GM19463 (cell line): ENCODE data around the gene KRT32.

Experiments
- ATAC-seq: cut with Tn5 transposase; IDR thresholded peaks from one replicate; pipeline ENCODE4 v1.9.1; 2021; ENCODE audit warnings: mild to moderate bottlenecking, moderate library complexity; ENCODE audit not compliant: unreplicated experiment

Gene KRT32

DNA sequence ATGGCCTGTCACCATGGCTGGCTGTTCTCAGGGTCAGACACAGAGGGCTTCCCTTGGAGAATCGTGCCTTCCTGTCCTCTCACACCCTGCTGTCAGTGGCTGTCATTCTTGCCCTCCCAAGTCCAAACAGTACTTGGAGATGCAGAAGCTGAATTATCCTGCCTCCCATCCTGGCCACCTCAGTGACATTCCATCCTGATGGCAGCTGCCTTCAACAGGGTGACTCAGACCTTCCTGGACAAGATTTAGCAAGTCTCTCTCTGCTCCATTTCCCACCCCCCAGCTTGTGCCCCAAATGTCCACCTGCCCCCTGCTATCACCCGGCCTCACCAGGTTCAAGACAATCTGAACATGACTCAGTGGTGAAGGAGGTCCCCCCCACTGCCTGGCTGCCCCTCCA is 27.3 kb upstream of the KRT32 start:
- no peak for ATAC-seq

DNA sequence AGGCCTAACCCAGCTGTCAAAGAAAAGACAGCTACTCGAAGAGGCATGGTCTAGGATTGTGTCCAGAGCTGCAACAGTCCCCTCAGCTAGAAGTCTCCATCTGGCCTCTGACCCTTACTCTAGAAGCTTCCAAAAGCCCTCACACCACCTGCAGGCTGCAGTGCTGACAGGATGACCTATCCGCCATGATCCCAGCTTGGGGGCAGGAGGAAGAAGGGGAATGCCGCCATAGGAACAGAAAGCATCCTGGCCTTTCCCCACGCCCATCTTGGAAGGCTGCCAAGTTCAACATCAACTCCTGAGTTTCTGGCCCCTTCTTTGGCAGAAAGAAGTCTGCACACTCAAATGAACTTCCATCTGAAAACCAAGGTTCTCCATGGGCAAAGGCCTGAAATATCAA is 25.6 kb upstream of the KRT32 start:
- no peak for ATAC-seq

DNA sequence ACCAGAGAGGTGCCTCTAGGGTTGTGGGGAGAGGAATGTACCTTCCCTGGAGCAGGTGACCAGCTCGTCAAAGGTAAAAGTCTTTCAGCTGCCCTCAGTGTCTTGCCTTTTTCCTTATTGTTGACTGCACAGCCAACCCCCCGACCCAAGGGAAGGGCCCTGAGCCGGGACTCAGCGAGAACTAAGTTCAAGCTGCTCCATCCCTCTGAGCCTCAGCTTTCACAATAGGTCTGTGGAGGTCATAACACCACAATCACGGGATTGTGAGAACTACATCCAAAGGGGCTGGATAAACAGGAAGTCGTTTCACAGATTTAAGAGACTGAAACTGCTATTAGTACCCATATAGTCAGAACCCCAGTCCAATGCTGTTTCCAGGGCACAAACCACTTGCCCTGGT is 25.2 kb upstream of the KRT32 start:
- no peak for ATAC-seq

DNA sequence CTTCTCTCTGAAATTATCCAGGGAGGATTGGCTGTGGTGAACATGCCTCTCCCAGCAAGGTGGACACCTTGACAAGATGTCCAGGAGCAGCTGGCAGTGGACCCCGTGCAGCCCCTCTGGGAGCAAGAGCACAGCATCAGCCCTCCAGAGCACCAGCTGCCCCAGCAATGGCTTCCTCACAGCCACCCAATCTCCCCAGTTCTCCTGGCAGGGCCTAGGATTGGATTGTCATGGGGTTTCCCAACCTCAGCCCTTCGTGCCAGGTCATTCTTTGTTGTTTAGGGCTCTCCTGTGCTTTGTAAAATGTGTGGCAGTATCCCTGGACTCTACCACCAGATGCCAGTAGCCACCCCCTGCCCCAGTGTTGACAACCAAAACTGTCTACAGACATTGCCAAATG is 24.3 kb upstream of the KRT32 start:
- no peak for ATAC-seq

DNA sequence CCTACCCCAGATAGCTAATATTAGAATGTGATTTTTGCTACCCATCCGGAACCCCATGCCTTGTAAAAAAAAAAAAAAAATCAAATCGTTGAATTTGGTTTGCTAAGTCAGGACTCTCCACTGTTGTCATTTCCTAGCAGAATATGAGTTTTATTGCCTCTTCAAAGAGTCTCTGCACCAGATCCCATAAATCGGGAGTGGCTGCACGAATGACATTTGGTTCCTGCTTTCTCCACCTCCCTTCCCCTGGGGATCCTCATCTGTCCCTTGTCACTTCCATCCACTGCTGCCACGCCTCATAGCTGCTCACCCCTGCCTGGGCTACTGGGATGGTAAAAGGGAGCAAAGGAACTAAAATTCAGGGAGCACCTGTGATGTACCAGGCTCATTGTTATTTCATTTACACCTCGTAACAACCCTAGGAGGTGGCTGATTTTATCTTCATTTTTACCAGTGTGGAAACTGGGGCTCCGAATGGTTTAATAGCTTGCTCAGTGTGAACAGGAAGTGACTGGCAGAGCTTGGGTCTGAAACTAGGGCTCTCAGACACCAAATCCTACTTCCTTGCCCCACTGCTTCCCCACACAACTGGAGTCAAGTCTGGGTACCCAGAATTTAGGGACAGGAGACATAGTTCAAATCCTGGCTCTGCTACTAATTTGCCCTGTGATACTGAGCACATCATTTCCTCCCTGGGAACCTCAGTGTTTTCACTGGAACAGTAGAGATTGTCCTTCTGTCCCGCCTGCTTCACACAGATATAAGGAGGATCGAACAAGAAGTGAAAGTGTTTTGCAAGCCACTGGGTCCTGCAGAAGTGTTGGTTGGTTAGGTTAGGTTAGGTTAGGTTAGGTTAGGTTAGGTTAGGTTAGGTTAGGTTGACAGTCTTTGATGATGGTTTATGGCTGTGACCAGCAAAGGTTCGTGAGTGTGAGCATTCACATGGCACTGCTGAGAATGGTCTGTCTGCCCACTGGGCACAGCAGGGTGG is 23.1 kb upstream of the KRT32 start:
- ATAC-seq = no peak

DNA sequence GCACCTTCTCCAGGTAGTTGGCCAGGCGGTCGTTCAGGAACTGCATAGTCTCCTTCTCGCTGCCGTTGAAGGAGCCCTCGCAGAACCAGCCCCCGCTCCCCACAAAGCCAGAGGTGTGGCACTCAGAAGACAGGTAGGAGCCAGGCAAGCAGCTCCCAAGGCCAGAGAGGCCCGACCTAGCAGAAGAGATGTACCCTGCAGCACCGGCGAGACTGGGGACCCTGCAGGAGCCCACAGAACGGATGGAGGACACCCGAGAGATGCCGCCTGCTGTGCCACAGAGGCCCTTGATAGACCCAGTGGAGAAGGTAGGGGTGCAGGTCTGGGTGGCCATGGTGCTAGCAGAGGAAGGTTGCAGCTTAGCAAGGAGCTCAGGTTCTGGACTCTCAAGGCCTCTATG is 22.3 kb upstream of the KRT32 start, which contains the start of gene KRT36:
Gene KRT36, minus strand, starts transcription at position 380 of the 400 bp plus-strand sequence. Its CDS starts 46 bp downstream, at position 334.
- no peak for ATAC-seq

DNA sequence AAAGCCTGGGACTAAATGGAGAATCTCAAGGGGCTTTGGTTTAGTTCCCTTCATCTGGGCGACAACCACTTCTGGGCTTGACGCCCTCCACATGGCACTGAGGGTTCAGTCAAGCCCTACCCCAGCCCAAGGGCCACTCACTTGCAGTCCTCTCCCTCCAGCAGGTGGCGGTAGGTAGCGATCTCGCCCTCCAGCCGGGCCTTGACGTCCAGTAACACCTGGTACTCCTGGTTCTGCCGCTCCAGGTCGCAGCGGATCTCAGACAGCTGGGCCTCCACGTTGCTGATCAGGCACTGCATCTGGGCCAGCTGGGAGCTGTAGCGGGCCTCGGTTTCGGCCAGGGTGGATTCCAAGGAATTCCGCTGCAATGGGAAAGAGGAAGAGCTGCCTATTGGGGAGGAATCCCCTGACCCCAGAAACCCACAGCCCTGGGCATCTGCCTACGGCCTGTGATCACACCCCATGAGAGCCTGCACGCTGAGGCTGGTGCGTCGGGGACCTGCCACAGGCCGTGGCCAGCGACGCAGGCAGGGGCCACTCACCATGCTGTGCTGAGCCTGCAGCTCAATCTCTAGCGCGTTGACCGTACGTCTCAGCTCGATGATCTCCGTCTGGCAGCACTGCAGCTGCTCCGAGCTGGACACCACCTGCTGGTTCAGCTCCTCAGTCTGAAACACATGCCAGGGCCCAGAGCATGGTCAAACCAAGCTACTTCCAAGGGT is 19.8 kb upstream of the KRT32 start:
- no peak for ATAC-seq

DNA sequence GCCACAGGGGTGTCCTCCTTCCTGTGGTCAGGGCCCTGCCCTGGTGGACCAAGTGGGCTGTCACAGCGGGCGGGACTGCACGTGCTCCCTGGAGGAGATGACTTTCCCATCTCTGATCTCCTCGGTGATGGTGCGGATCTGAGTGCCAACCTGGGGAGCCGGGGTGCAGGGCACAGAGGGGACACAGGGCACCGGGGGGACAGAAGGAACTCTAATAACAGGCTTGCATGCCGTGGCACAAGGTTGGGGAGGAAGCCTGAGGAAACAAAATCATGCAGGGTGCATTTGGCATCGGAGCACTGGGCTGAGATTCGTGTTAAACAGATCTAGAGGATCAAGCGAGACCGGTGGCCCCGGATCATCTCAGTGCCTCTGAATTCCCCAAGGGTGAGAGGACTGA is 19.1 kb upstream of the KRT32 start:
- ATAC-seq = no peak

DNA sequence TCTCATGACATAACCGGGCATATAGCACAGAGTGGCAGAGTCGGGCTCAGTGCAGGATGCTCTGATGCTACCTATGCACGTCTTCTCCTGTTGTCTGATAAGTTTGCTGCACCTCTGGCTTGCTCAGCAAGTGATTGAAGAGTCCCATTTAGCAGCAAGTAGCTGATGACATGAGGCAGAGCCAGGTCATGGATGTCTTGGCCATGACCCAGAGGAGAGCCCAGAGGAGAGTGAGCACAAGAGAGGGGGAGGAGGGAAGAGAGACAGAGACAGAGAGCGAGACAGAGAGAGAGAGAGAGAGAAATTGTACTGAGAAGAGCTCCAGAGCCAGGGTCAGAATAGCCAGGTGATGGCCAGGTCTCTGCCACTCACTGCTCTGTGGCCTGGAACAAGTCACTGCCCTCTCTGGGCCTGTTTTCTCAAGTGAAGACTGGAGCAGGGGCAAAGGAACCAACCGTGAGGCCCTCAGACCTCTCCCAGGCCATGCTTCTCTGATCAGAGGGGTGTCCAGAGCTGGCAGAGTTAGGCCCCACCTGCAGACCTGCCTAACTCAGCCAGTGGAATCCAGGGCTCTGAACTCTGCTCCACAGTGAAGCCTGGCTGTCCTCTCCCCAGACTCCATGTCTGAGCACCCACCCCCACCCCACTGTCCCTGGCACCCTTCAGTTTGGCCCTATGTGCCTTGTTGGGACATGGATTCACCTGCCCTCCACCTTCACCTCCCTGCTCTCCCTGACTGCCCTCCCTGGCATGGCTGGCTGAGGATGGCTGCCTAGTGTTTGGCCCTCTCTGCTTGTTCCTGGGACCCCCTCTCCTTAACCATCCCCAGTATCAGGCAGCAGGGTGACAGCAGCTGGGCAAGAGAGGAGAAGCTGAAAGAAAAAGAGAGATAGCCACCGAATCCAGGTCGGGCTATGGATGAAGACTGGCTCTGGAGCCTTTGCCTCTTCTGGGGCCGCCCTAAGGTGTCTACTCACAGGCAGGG is 18.0 kb upstream of the KRT32 start:
- no peak for ATAC-seq

DNA sequence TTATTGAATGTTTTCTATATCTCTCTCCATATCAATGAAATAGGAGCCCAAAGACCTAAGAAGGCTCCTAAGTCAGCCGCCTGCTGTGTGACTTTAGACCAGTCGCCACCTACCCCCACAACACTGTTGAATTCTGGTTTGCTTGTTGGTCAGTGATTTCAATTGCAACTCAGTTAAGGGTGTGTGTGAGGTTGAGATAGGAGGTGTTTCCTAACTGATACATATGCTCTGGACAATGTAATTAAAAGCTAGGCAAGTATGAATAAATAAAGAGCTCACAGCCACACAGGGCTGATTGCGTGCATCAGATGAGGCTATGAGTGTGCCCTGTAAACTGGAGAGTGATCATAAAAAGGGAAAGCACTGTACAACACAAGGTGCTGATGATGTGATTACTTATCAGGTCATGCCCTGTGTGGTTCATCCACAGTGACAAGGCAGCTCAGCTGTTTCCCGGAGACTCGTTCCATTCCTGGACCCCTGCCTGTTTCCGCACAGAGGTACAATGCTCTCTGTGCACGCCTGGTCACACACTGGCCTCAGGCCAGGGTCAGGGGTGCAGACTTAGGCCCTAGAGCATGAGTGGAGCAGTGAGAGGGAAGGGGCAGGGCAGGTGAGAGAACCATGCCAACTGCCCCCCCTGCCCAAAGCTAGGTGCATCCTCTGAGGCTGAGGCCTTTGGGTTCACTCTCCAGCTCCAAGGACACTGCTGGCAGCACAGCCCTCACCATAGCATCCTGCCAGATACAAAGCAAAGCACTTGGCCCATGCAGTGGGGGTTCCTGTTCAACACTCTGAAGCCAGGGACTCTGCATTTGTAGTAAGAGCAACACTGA is 17.0 kb upstream of the KRT32 start:
- no peak for ATAC-seq

DNA sequence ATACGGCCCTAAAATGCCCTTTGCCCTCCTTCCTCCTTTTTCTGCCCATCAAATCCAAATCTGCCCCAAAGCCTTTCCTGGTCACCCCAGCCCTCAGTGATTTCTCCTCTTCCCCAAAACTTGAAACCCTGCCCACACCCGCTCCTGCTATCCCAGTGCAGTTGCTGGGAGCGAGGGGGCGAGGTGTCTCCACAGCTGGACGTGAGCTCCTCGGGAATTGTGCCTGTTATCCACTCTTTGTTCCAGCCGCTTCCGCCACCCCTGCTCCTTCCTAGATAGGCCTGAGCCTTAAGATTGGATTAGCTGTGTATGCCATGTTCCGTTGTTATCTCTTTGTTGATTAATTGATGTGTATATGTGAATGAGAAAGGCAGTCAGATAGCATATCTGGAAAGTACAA is 16.3 kb upstream of the KRT32 start:
- no peak for ATAC-seq

DNA sequence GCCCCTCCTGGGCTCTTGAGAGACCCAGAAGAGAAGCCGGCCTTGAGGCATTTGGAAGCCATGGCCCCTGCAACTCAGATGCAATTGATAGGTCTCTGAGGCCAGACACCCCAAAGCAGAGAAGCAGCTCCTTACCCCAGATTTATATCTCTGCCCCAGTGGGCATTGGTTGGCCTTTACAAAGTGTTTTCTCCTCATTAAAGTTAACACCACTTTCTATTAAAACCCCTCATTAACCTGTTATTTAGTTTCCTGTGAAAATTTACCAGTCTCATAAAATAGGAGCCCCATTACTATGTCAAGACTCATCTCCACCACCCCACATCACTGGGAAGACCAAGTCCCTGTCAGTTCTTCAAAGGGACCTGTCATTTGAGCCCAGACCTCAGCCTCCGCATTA is 13.8 kb upstream of the KRT32 start, which contains the start of gene KRT35:
Gene KRT35, minus strand, starts transcription at position 116 of the 400 bp plus-strand sequence. Its CDS starts 54 bp downstream, at position 62.
- no peak for ATAC-seq

DNA sequence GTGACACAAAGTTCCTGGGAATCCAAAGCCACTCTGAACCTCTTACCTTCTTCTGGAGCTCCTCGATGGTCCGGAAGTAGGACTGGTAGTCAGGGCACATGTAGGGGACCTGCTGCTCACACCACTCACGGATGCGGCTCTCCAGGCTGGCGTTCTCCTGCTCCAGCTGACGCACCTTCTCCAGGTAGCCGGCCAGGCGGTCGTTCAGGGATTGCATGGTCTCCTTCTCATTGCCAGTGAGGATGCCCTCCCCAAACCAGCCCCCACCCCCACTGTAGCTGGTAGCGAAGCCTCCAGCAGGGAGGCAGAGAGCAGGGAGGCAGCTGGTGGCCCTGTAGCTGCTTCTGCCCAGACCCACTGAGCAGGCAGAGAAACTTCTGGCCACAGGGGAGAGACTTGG is 13.4 kb upstream of the KRT32 start:
- no peak for ATAC-seq

DNA sequence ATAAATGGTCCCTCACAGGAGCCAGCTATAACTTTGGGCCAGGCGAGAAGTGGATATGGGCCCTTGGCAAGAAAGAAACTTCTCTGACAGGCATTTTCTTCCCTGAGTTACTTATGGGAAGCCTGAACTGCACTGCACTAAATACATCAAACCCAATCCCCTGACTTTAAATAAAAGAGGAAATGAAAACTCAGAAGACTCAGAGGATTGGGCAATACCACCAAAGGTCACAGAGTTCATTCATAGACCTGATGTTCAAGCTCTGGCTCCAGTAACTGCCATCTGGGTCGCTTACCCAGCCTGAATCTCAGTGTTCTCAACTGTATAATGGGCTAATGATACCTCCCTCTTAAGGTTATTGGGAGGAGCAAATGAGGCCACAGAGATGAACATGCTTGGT is 12.9 kb upstream of the KRT32 start:
- ATAC-seq = no peak

DNA sequence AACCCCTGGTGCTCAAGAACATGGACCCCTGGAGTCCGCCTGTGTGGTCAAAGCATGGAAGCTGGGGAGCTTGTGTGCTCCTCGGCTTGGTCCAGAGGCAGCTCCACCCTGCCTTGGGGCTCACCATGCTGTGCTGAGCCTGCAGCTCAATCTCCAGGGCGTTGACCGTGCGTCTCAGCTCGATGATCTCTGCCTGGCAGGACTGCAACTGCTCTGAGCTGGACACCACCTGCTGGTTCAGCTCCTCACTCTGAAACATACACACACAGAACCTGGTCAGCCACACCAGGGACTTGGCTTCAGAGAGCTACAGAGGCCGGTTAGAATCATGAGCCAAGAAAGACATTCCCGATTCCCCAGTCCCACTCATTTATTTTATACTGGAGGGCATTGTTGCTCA is 11.1 kb upstream of the KRT32 start:
- no peak for ATAC-seq

DNA sequence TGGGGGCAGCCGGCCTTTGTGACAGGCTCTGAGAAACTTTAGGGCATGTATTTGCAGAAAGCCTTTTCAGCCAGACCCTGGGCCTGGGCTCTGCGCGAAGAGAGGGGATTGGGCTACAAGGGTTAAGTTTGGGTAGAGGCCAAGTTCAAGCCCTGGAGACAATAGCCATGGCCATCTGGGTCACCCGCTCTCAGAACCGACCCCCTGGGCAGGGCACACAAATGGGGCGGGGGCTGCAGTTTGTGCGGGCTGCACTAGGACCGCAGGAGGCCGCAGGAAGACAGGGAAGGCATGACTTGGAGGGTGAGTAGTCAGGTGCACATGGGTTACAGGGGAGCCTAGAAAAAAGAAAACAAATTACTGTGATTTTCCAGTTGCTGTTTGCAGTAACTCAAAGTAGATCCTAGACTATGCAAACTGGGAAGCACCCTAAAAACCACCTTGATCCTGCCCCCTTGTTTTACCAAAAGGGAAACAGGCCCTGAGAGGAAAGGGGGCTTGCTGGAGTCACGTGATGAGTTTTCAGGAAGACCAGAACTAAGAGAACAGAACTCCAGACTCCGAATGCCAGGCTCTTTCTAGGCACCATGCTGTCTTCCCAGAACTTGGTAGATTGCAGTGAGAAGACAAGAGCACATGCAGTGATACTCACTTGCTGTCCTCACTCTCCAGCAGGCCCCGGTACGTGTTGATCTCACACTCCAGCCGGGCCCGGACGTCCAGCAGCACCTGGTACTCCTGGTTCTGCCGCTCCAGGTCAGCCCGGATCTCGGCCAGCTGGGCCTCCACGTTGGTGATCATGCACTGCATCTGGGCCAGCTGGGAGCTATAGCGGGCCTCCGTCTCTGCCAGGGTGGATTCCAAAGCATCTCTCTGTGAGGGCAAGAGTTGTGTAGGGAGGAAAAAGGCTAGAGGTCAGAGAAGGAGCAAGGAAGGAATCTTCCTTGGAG is 10.0 kb upstream of the KRT32 start:
- no peak for ATAC-seq

DNA sequence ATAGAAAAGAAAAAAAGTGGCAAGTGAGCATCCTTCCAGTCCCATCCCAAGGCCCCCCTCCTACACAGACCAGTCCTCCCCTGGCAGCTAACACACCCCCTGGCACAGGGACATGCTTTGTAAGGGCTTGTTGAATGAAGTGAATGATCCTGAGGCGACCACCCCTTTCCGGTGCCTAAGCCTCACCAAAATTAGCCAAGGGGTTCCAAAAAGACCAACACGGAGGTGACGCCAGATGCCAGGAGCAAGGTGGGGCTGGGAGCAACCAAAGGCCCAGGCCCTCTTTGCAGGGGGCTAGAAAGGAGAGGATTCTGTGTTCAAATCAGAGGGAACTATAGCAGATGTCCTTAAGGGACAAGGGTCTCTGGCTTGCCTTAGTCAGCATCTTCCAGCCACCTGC is 8.2 kb upstream of the KRT32 start:
- ATAC-seq = no peak

DNA sequence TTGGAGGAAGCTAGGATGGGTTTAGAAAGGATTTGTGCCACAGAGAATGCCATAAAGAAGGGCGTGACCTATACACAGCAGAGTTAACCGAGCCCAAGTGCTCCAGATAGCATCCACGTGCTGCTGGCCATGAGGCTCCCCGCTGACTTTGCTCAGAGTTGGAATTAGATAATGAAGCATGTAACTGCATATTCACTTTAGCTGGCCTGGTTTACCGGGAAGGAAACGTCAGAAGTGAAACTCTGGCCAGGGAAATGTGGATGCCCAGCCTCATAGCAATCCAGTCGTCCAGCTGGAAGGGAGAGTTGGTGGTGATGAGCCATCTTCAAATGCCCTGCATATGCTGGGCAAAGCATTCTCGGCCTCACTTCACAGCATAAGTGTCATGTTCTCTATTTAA is 7.7 kb upstream of the KRT32 start:
- no peak for ATAC-seq

DNA sequence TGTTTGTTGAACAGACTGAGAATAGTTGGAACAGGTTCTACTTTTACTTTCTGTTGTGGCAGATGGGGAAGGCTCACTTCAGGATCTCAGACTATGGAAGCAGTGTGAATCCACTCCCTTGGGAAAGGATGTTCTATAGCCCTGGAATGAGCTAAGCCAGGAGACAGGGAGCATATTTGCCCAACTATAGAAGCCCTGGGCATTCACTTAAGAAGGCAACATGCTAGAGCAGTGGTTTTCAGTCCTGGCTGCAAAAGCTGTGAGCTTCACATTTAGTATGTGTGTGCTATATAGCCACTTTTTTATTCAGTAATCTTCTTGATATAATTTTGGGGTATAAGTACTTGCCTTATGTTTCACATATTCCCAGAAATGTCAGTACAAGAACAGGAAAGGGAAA is 1.2 kb upstream of the KRT32 start:
- ATAC-seq = no peak
